GM12878 (cell line): Measurements from ENCODE around the gene ZNF814.

Experiments
- ESRRA ChIP-seq: IDR thresholded peaks from 2 replicates; pipeline ENCODE4 v1.6.1; 2012; ENCODE audit warnings: mild to moderate bottlenecking, low read length, improper control_type of control experiment
- EZH2 ChIP-seq: IDR thresholded peaks from 2 replicates; pipeline ENCODE4 v1.6.1; 2012; ENCODE audit warnings: low read depth, mild to moderate bottlenecking, control low read depth, inconsistent platforms, low read length, borderline replicate concordance; ENCODE audit not compliant: control insufficient read depth
- GABPA ChIP-seq: IDR thresholded peaks from 2 replicates; pipeline ENCODE4 v1.6.1; 2014; ENCODE audit warnings: antibody characterized with exemption, low read depth, mild to moderate bottlenecking, inconsistent platforms
- HDAC6 ChIP-seq: fragments of 200-600 bp; sonication (generic); IDR thresholded peaks from one replicate; pipeline ENCODE4 v1.8.0; 2017; ENCODE audit warnings: antibody characterized with exemption; ENCODE audit not compliant: unreplicated experiment
- KDM1A ChIP-seq: fragments of 200-600 bp; sonication (generic); IDR thresholded peaks from 2 replicates; pipeline ENCODE4 v1.6.1; 2016; ENCODE audit warnings: borderline replicate concordance
- LARP7 ChIP-seq: fragments of 450-650 bp; IDR thresholded peaks from 2 replicates; pipeline ENCODE4 v1.6.1; 2017; ENCODE audit warnings: mild to moderate bottlenecking
- POLR2A ChIP-seq: IDR thresholded peaks from 2 replicates; pipeline ENCODE4 v1.6.1; 2011; ENCODE audit warnings: low read depth, mild to moderate bottlenecking, low read length
- SIN3A ChIP-seq: IDR thresholded peaks from 2 replicates; pipeline ENCODE4 v1.6.1; 2012; ENCODE audit warnings: low read depth, low read length, improper control_type of control experiment
- TBL1XR1 ChIP-seq: IDR thresholded peaks from 2 replicates; pipeline ENCODE4 v1.6.1; 2012; ENCODE audit warnings: low read depth, low read length, improper control_type of control experiment
- TF ChIP-seq, protein P1 (sequence below), 3 experiments: IDR thresholded peaks in 2 of 3; conservative IDR thresholded peaks in 1 of 3; 2 replicates each; pipeline ENCODE4 v1.5.1; 2011; ENCODE audit warnings: low read depth in 3 of 3, low read length in 3 of 3, mild to moderate bottlenecking in 3 of 3, control low read depth in 2 of 3, moderate library complexity in 2 of 3, inconsistent platforms in 1 of 3, mixed read lengths in 1 of 3; ENCODE audit not compliant: control insufficient read depth in 2 of 3, insufficient read depth in 1 of 3; ENCODE audit errors: extremely low read depth in 1 of 3
- TF ChIP-seq, protein P2 (sequence below): IDR thresholded peaks from 2 replicates; pipeline ENCODE4 v1.6.1; 2012; ENCODE audit warnings: mild to moderate bottlenecking, low read depth, low read length
- TF ChIP-seq, protein P3 (sequence below): fragments of 450-650 bp; formaldehyde crosslinking; IDR thresholded peaks from 2 replicates; pipeline ENCODE4 v1.4.0; 2020; ENCODE audit warnings: mild to moderate bottlenecking, moderate library complexity
- TF ChIP-seq, protein P4 (sequence below): IDR thresholded peaks from 2 replicates; pipeline ENCODE4 v1.6.1; 2011; ENCODE audit warnings: low read depth, mild to moderate bottlenecking, low read length, moderate library complexity, borderline replicate concordance; ENCODE audit errors: extremely low read depth

DNA sequence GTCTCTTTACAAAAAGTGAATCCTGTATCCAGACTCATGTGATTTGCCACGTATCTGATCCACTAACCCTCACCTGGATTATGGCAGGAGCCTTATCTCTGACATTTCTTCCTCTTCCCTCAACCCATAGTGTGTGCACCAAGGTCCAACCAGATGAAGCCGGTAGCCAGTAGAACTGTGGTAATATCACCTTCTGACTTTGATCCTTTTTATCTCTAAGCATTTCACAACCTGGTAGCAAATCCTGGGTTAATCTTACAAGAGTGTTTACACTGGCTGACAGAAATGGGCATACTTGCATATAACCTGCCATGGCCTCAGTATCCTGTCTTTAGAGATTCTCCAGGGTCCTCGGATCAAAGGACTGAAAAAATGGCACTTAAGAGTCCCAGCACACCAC, 25.7 kb upstream of the ZNF814 start:
- TF ChIP-seq ESRRA (no peak), HDAC6 (no peak), LARP7 (no peak), GABPA (no peak), KDM1A (no peak), POLR2A (no peak), SIN3A (no peak), TBL1XR1 (no peak), EZH2 (no peak)
- TF ChIP-seq, protein P1, sequence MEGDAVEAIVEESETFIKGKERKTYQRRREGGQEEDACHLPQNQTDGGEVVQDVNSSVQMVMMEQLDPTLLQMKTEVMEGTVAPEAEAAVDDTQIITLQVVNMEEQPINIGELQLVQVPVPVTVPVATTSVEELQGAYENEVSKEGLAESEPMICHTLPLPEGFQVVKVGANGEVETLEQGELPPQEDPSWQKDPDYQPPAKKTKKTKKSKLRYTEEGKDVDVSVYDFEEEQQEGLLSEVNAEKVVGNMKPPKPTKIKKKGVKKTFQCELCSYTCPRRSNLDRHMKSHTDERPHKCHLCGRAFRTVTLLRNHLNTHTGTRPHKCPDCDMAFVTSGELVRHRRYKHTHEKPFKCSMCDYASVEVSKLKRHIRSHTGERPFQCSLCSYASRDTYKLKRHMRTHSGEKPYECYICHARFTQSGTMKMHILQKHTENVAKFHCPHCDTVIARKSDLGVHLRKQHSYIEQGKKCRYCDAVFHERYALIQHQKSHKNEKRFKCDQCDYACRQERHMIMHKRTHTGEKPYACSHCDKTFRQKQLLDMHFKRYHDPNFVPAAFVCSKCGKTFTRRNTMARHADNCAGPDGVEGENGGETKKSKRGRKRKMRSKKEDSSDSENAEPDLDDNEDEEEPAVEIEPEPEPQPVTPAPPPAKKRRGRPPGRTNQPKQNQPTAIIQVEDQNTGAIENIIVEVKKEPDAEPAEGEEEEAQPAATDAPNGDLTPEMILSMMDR (IDR thresholded peaks at IDR 0.05 in 2 of 3, conservative IDR thresholded peaks at IDR 0.05 in 1 of 3; ENCODE audit: control insufficient read depth in 2 of 3, extremely low read depth in 1 of 3, insufficient read depth in 1 of 3, low read depth in 3 of 3, low read length in 3 of 3) = no peak
- TF ChIP-seq, protein P2, sequence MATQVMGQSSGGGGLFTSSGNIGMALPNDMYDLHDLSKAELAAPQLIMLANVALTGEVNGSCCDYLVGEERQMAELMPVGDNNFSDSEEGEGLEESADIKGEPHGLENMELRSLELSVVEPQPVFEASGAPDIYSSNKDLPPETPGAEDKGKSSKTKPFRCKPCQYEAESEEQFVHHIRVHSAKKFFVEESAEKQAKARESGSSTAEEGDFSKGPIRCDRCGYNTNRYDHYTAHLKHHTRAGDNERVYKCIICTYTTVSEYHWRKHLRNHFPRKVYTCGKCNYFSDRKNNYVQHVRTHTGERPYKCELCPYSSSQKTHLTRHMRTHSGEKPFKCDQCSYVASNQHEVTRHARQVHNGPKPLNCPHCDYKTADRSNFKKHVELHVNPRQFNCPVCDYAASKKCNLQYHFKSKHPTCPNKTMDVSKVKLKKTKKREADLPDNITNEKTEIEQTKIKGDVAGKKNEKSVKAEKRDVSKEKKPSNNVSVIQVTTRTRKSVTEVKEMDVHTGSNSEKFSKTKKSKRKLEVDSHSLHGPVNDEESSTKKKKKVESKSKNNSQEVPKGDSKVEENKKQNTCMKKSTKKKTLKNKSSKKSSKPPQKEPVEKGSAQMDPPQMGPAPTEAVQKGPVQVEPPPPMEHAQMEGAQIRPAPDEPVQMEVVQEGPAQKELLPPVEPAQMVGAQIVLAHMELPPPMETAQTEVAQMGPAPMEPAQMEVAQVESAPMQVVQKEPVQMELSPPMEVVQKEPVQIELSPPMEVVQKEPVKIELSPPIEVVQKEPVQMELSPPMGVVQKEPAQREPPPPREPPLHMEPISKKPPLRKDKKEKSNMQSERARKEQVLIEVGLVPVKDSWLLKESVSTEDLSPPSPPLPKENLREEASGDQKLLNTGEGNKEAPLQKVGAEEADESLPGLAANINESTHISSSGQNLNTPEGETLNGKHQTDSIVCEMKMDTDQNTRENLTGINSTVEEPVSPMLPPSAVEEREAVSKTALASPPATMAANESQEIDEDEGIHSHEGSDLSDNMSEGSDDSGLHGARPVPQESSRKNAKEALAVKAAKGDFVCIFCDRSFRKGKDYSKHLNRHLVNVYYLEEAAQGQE = no peak
- TF ChIP-seq, protein P3, sequence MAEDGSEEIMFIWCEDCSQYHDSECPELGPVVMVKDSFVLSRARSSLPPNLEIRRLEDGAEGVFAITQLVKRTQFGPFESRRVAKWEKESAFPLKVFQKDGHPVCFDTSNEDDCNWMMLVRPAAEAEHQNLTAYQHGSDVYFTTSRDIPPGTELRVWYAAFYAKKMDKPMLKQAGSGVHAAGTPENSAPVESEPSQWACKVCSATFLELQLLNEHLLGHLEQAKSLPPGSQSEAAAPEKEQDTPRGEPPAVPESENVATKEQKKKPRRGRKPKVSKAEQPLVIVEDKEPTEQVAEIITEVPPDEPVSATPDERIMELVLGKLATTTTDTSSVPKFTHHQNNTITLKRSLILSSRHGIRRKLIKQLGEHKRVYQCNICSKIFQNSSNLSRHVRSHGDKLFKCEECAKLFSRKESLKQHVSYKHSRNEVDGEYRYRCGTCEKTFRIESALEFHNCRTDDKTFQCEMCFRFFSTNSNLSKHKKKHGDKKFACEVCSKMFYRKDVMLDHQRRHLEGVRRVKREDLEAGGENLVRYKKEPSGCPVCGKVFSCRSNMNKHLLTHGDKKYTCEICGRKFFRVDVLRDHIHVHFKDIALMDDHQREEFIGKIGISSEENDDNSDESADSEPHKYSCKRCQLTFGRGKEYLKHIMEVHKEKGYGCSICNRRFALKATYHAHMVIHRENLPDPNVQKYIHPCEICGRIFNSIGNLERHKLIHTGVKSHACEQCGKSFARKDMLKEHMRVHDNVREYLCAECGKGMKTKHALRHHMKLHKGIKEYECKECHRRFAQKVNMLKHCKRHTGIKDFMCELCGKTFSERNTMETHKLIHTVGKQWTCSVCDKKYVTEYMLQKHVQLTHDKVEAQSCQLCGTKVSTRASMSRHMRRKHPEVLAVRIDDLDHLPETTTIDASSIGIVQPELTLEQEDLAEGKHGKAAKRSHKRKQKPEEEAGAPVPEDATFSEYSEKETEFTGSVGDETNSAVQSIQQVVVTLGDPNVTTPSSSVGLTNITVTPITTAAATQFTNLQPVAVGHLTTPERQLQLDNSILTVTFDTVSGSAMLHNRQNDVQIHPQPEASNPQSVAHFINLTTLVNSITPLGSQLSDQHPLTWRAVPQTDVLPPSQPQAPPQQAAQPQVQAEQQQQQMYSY (CRISPR knock-in tag) = no peak
- TF ChIP-seq, protein P4, sequence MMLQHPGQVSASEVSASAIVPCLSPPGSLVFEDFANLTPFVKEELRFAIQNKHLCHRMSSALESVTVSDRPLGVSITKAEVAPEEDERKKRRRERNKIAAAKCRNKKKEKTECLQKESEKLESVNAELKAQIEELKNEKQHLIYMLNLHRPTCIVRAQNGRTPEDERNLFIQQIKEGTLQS = no peak
